GM19240 (cell line): Measurements from ENCODE around the gene SPPL3.

Experiments used
- DNase-seq: peaks from one replicate; pipeline ENCODE4 v3.0.0; 2011; ENCODE audit warnings: low spot score; ENCODE audit not compliant: insufficient read length

Gene SPPL3

DNA sequence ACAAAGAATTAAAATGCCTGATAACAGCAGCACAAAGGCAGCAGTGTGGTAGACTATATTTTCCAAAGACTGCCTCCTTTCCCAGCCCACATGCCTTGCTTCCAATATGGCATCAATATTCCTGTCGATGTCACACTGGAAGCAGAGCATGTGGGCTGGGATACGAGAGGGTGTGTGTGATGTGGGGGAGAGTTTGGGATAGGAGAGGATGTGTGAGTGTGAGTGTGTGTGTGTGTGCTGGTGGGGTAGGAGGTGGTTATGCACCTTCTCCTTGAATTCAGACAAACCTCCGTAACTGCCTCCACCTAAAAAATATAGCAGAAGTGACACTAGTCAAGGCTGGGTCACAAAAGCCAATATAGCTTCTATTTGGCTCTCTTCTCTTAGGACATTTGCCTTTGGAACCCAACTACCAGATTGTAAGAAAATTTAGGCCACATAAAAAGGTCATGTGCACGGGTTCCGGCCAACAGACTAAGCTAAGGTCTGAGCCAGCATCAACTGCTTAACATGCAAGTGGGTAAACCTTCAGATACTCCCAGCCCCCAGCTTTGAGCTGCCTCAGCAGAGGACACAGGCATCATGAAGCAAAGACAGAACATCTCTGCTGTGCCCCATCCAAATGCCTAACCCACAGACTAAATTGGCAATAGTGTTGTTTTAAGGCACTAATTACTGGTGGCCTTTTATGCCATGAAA, 29.5 kb downstream of the SPPL3 start:
- no peak for DNase-seq

DNA sequence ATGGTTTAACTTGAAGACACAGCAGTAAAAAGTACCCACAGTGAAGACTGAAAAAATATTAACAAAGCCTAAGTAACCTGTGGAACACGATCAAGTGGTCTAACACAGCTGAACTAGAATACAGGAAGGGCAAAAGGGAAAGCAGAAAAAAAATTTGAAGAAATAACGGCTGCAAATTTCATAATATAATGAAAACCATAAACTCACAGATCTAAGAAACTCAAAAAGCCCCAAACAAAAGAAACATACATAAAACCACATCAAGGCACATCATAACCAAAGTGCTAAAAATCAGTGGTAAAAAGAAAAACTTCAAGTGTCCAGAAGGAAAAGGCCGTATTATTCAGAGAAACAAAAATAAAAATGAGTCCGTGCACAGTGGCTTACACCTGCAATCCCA, 30.9 kb downstream of the SPPL3 start:
- no peak for DNase-seq

DNA sequence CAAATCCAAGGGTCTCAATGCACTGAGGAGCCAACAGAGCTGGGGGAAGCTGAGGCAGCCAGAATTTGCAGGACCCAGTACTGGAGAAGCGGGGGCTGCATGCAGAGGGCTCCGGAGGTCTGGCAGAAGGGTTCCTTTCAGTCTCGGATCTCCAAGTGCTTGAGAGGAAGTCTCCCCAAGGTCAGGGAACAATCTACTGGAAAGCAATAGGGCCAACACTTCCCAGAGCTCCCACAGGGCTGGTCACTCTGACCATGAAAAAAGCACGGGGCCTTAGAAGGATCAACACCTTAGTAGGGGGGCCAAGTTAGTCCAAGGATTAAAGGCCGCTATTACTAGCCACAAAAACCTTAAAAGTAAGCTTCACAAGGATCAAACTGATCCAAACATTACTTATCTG, 31.7 kb downstream of the SPPL3 start:
- DNase-seq, result no peak

DNA sequence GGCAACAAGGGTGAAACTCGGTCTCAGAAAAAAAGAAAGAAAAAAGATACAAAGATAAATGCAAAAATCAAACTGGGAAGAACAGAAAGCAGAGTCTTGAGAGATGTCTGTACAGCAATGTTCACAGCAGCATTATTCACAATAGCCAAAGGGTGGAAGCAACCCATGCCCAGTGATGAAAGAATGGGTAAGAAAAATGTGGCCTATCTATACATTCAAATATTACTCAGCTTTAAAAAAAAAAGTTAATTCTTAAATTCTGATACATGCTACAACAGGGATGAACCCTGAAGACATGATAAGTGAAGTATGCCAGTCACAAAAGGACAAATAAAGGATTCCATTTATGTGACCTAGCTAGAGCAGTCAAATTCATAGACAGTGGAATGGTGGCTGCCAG, 33.7 kb downstream of the SPPL3 start:
- DNase-seq, result no peak

DNA sequence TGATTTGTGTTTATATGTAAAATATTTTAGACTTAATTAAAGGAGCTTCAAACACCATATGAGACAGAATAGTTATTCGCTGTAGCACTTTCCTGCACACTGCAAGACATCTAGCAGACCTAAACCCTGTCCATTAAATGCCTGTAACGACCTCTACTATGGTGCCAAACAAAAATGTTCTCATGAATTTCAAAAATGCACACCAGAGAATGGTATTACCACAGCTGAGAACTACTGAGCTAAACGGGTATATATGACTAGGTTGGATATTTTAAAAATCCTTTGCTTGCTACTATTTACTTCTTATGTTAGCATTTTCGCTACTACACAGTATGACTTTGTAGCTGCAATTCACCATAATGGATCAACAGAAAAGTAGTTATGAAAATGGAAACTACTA, 34.8 kb downstream of the SPPL3 start:
- DNase-seq, result no peak

DNA sequence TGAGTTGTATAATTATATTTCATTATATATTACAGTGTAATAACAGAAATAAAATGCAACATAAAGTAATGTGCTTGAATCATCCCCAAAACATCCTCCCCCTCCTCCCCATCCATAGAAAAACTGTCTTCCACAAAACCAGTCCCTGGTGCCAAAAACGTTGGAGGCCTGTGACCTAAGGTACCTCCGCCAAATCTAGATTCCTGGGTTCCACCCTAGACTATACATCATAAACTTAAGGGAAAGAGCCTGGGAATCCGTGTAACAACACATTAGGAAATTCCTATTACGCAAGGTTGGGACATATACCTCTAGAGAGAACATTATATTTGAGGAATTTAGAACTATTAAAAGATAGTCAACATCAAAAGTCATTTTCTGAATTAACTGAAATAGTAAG, 38.0 kb downstream of the SPPL3 start:
- DNase-seq, result no peak

DNA sequence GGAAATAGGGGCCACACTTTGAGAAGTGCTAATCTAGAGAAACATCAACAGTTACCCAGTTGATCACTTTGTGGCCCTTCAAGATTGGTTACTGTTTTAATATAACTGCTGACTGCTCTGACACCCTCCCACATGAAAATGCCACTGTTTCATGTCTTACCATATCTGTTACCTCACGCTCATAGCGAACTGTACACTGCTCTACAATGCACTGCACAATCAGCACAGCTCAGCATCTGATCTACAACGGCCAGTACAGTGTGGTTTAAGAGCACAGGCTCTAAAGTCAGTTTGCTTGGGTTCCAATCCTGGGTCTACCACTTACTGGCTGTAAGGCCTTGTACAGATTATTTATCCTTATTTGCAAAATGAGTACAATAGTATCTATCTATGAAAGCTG, 39.1 kb downstream of the SPPL3 start:
- no peak for DNase-seq

DNA sequence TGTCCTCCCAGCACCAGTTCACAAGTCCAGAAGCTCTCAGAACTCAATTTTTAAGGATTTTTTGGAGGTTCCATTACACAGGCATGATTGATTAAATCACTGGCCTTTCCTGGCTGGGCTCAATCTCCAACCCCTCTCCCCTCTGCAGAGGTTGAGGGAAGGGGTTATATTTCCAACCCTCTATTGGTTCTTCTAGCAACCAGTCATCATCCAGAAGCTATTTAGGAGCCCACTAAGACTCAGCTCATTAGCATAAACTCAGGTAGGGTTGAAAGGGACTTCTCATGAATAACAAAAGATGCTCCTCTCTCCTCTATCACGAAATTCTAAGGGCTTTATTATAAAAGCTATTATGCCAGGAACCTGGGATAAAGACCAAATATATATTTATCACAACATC, 41.5 kb downstream of the SPPL3 start:
- no peak for DNase-seq

DNA sequence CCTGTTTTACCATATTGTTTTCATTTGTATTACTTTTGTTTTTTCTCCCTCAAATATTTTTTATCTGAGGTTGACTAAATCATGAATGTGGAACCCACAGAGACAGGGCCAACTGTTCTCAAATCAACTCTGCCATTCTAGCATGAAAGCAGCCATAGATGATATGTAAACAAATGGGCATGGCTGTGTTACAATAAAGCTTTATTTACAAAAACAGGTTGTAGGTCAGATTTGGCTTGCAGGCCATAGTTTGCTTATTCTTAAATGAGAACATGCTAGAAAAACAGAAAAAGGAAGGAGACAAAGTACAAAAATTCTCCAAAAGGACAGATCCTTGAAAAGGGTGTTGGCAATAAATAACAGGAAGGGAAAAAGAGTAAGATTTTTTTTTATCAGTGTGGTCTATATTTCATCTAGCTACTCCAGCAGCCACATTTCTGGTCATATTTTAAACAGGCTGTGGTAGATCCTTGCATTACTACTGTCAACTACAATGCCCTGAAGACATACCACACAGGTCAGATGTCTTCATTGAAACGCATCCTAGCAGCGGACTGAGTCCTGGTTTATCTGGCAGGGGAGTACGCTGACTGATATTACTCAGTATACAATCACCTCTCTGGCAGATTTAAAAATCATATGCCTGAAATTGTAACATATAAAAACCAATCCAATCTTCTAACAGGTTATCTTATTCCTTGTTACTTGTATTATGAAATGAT, 42.9 kb downstream of the SPPL3 start:
- DNase-seq, result no peak

DNA sequence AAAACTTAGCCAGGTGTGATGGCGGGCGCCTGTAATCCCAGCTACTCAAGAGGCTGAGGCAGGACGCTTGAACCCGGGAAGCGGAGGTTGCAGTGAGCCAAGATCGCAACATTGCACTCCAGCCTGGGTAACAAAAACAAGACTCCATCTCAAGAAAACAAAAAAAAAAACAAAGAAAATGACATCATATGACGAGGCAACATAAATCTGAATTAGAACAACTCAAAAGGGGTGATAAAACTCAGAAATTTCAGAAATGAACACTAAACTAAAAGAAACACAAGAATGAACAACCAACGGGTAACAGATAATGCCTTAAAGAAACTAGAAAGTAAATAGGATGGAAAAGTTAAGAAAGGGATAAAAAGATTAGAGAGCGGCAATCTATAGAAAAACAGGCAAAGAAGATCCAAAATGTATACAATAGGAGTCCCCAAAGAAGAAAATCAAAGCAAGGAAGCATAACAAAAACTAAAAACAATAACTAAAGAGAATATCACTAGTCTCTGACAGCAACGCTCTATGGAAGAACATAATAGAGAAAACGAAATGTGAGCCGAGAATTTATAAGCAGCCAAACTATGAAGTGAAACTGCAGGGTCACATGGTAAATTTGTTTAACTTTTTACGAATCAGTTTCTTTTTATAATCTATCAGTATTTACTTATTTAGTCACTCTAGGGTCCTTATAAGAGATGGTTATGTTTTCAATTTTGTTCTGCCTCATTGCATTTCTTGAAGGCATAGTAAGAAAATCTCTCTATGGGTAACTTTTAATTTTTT, 45.7 kb downstream of the SPPL3 start:
- DNase-seq, result no peak

DNA sequence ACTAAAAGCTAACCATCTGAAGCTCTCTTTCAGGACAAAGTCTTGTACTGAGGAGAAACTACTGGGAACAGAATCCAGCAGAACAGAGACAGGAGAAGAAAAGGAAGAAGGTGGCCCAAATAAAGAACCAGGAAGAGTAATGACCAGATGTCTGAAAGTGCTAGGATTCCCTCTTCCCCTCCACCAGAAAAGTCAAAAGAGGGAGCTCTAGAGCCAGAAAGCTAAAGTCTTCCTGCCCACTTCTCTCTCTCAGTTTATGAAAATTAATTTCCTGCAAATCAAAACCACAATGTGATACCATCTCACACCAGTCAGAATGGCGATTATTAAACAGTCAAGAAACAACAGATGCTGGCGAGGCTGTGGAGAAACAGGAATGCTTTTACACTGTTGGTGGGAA, 47.2 kb downstream of the SPPL3 start:
- no peak for DNase-seq

DNA sequence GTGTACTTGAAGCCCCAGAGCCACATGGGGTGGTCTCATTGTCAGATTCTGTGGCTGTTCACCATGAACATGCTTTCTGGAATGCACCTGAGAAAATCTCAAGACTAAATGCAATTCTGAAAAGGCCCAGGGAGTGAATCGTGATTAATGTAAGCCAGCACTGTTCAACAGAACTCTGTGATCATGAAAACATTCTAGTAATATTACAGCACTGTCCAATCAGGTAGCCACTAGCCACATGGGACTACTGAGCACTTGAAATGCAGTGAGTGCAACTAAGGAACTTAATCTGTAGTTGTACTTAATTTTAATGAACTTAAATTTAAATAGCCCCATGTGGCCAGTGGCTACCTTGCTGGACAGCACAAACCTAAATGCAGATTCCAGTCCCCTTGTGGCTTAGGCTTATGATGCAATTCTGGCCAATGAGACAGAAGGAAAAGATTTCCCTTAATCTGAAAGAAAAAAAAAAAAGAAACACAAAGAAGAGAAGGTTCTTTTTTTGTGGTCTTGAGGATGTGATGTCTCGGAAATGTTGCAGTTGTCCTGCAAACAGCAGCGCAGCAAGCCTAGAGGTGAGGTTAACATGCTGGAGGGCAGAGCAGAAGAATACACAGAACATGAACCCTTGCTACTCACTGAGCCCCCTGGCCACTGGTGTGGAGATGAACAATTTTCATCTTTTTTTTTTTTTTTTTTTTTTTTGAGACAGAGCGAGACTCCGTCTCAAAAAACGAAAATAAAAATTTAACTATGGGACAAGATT, 48.2 kb downstream of the SPPL3 start:
- DNase-seq, result no peak

DNA sequence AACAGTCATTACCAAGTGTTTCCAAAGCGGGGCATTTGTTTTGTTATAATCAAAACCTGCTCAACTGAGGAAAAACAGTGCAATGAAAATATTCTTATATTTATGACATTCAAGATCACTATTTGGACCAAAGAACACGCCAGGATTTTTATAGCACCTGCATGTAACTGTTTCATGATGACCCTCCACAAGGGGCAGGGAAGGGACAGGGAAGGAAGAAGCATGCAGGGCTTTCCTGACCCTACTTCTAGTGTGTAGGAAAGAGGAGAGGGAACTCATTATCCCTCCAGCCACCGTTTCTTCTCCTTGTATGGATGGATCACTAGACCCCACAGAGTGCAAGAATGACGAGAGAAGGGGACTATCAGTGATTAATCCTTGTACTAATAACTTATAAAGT, 49.4 kb downstream of the SPPL3 start:
- DNase-seq, result no peak

DNA sequence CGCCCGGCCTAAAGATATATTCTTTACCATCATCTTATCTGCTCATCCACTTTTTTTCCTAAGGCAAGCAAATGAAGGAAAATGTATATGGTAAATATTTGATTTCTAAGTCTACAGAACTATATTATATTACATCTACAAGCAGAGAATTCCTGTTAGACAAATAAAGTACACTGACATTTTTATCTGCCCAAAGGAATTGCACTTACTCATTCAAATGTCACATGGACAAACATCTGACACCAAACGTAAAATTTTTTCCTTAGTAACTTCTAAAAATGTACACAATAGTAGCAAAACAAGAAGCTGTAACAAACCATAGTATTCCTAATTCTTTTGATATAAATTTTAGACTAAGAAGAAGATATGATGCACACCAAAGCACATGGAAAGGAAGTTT, 51.0 kb downstream of the SPPL3 start:
- no peak for DNase-seq

DNA sequence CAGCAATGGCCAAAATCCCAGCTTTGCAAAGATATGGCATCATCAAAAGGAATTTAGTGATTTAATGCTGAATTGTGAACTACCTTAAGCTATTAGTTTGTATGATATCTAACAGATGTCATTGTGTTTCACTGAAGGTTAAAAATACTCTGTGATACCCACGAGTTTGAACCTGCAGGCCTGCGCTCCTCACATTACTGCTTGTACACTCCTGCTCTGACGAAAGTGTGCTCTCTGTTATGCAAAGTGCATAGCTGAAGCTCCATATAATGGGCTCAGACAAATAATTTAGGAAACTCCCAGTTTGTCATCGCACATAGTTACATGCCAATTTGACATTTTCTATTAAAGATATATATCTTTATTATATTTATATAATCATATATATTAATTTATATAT, 52.2 kb downstream of the SPPL3 start:
- no peak for DNase-seq

DNA sequence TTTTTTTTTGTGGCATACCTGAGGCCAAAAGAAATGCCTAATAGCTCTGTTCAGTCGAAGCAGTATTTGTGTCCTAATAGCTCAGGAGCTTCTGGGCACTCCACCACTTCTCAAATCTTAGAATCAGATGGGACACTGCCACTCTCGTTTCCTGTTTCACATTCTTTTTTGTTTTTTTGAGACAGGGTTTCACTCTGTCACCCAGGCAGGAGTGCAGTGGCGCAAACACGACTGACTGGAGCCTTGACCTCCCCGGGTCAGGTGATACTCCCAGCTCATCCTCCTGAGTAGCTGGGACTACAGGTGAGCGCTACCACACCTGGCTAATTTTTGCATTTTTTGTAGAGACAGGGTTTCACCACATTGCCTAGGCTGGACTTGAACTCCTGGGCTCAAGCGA, 52.7 kb downstream of the SPPL3 start:
- no peak for DNase-seq

DNA sequence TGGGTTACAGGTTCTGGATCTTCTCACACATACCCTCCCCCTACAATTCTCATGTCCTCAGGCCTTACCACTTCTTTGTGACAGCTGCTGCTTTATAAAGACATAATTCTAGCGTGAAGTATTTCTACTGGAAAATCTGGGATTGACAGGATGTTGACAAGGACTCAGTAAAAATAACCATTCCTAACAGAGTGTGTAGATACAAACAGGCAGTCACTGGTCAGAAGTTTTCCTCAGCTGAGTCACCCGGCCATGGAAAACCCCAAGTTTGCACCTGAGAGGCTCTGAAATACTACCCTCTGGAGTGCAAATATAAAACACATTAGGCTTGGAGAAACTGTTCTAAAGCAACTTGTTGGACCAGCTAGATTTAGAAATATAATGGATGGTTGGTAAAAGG, 54.4 kb downstream of the SPPL3 start:
- no peak for DNase-seq

DNA sequence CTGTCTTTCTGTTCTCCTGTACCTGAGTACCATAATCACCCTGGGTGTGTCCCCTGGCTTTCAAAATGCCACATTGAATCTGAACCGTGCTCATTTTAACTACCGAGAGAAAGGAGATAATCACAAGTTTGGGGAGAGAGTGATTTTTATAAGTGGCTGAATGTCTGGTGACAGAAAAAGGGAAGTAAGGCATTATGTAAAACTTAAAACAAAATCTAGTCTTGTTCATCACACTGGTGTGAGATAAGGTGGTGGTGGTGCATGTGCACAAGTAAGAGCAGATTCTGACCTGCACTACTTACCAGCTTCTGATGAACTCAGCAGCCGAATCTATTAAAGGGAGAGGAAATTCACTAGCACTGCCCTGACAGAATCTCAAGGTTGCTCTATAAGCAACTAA, 56.3 kb downstream of the SPPL3 start:
- no peak for DNase-seq

DNA sequence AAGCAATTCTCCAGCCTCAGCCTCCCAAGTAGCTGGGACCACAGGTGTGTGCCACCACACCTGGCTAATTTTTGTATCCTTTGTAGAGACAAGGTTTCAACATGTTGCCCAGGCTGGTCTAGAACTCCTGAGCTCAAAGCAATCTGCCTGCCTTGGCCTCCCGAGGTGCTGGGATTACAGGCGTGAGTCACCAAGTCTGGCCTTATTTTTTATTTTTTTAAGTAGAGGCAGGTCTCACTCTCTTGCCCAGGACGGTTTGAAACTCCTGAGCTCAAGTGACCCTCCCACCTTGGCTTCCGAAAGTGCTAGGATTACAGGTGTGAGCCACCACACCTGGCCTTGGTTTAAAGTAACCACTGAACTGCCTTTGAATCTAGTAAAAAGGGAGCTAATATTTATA, 56.8 kb downstream of the SPPL3 start:
- DNase-seq, result no peak

DNA sequence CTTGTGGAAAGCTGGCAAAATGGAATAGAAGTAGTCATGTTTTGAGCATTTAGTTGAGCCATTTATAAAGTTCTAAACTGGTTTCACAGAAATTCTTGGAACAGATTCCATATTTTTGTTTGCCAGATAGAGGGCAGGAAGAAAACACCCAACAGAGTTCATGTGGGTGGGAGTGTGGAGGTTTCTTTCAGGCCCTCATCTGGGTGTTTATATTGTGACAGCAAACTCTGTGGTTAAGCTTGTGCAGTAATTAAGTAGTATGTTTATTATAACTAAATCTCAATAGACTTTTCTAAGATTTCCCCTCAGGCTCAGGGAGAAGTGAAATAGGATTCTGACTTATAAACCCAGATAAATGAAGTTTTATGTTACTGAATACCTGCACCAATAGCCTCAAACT, 57.4 kb downstream of the SPPL3 start:
- no peak for DNase-seq

DNA sequence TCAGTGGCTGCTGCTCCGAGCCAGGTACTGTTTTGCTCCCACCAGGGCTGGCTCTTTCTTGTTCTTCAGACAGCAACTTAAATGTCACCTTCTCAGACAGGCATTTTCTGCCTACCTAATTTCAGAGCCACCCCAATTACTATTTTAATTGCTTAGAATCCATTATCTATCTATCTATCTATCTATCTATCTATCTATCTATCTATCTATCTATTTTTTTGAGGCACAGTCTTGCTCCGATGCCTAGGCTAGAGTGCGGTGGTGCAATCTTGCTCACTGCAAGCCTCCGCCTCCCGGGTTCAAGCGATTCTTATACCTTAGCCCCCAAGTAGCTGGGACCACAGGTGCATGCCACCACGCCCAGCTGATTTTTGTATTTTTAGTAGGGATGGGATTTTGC, 58.5 kb downstream of the SPPL3 start:
- no peak for DNase-seq
